Measurements from ENCODE around the gene ADGRB2. TPM values are rescaled to one million over a fixed set of nuclear protein-coding genes. Genes with fewer than 3 reads are reported as not detected.

Gene ADGRB2
- total RNA-seq, 4 donors from 2014 or later: 1.6 to 10.5 (median 4.1) TPM

- TF ChIP-seq POLR2A (IDR thresholded peaks at IDR 0.05) (no peak), CTCF (IDR thresholded peaks at IDR 0.05) (no peak), EP300 (IDR thresholded peaks at IDR 0.05) (no peak)
- Histone ChIP-seq H3K27ac (no peak overlapping the region), H3K4me3 (no peak overlapping the region), H3K36me3 (no peaks in the 10 kb centered on the region), H3K4me1 (peaks cover 0 to 38% (median 34%) of the 10 kb centered on the region in 4 donors), H3K27me3 (no peaks in the 10 kb centered on the region), H3K9me3 (no peaks in the 10 kb centered on the region)
- no peak for DNase-seq (ENCODE audit: low spot score in 2 of 2)
- WGBS, 2 donors: 87 to 91% methylated on average over 29 of the region's 30 CpGs
These were observed 8.2 kb downstream of the ADGRB2 start for GRCh38 chr1:31755850-31756492.

- peak overlapping the region in 1 of 4 donors; percentile 75 for H3K27ac ChIP-seq
- H3K4me3 ChIP-seq: no peak overlapping the region
- WGBS, 2 donors: 40 to 43% methylated on average over 5 of the region's 9 CpGs
These were observed 8.9 kb downstream of the ADGRB2 start for GRCh38 chr1:31755197-31755611.

GRCh38 chr1:31754397-31754796 lies 9.7 kb downstream of the ADGRB2 start:
- peak overlapping the region in 2 of 4 donors; percentile 34 to 75 for H3K27ac ChIP-seq
- H3K36me3 ChIP-seq: no peaks in the 10 kb centered on the region
- TF ChIP-seq CTCF (IDR thresholded peaks at IDR 0.05): no peak
- TF ChIP-seq EP300 (IDR thresholded peaks at IDR 0.05): no peak
- no peak for TF ChIP-seq POLR2A (IDR thresholded peaks at IDR 0.05)
- no peaks in the 10 kb centered on the region for H3K27me3 ChIP-seq
- H3K4me1 ChIP-seq: peaks cover 0 to 32% (median 28%) of the 10 kb centered on the region in 4 donors
- no peaks in the 10 kb centered on the region for H3K9me3 ChIP-seq
- H3K4me3 ChIP-seq: no peak overlapping the region
- 84% methylated on average over 15 of the region's 15 CpGs for WGBS, 2 donors
- no peak for DNase-seq (ENCODE audit: low spot score in 2 of 2)

More at GRCh38 chr1:31755197-31755611, 8.9 kb downstream of the ADGRB2 start:
- H3K36me3 ChIP-seq: no peaks in the 10 kb centered on the region
- H3K27me3 ChIP-seq: no peaks in the 10 kb centered on the region
- DNase-seq (ENCODE audit: low spot score in 2 of 2): no peak
- TF ChIP-seq POLR2A (IDR thresholded peaks at IDR 0.05) (no peak), CTCF (IDR thresholded peaks at IDR 0.05) (no peak), EP300 (IDR thresholded peaks at IDR 0.05) (no peak)
- H3K4me1 ChIP-seq: peaks cover 0 to 32% (median 29%) of the 10 kb centered on the region in 4 donors
- no peaks in the 10 kb centered on the region for H3K9me3 ChIP-seq

- Histone ChIP-seq H3K36me3 (no peaks in the 10 kb centered on the region), H3K4me1 (peaks cover 0 to 32% (median 28%) of the 10 kb centered on the region in 4 donors), H3K27me3 (no peaks in the 10 kb centered on the region), H3K9me3 (no peaks in the 10 kb centered on the region), H3K27ac (peak overlapping the region in 2 of 4 donors; percentile 34 to 87), H3K4me3 (no peak overlapping the region)
- TF ChIP-seq EP300 (IDR thresholded peaks at IDR 0.05) (peak in 1 of 2 donors; percentile 36), POLR2A (IDR thresholded peaks at IDR 0.05) (no peak)
- peak in 1 of 2 donors; percentile 34 for DNase-seq (ENCODE audit: low spot score in 2 of 2)
- 36 to 50% methylated on average over 8 to 9 of the region's 9 CpGs for WGBS, 2 donors
These were observed 10.3 kb downstream of the ADGRB2 start for GRCh38 chr1:31753707-31754349.

GRCh38 chr1:31752952-31753475 lies 11.1 kb downstream of the ADGRB2 start:
- peaks cover 0 to 32% (median 28%) of the 10 kb centered on the region in 4 donors for H3K4me1 ChIP-seq
- no peaks in the 10 kb centered on the region for H3K36me3 ChIP-seq
- TF ChIP-seq CTCF (IDR thresholded peaks at IDR 0.05): no peak
- no peak for TF ChIP-seq EP300 (IDR thresholded peaks at IDR 0.05)
- TF ChIP-seq POLR2A (IDR thresholded peaks at IDR 0.05): no peak
- no peaks in the 10 kb centered on the region for H3K9me3 ChIP-seq
- H3K4me3 ChIP-seq: no peak overlapping the region
- H3K27ac ChIP-seq: peak overlapping the region in 2 of 4 donors; percentile 34 to 87
- H3K27me3 ChIP-seq: no peaks in the 10 kb centered on the region
- 58 to 69% methylated on average over 12 of the region's 12 CpGs for WGBS, 2 donors
- no peak for DNase-seq (ENCODE audit: low spot score in 2 of 2)
